Lower leg skin (tissue), 4 donors: ENCODE results near the gene NFKBIZ. TPM values are rescaled to one million over a fixed set of nuclear protein-coding genes. Genes with fewer than 3 reads are reported as not detected.
"Not testable (repeated sequence)": the region's sequence is repeated elsewhere in the genome, so short reads cannot be mapped to it uniquely, and the experiment has no call there.

Experiments
- DNase-seq, 2 donors: peaks; one replicate each; pipeline ENCODE4 v3.0.0-alpha.2; 2019; ENCODE audit warnings: low spot score in 2 of 2
- H3K4me3 ChIP-seq: fragments of 200-600 bp; sonication (generic); 2 replicates; pipeline ENCODE4 v1.5.1; 2017; ENCODE audit warnings: mild to moderate bottlenecking, low read depth; ENCODE audit not compliant: poor library complexity, severe bottlenecking
- CTCF ChIP-seq, 3 donors: fragments of 450-650 bp; IDR thresholded peaks; one replicate each; pipeline ENCODE4 v1.5.1; 2016; ENCODE audit warnings: antibody characterized with exemption in 3 of 3, mild to moderate bottlenecking in 3 of 3, moderate library complexity in 2 of 3
- POLR2A ChIP-seq, 2 donors: fragments of 450-650 bp; IDR thresholded peaks; one replicate each; pipeline ENCODE4 v1.6.1; 2016 to 2017; ENCODE audit warnings: antibody characterized with exemption in 2 of 2, mild to moderate bottlenecking in 1 of 2, moderate library complexity in 1 of 2
- WGBS, 2 donors: methylation state at CpG; one replicate each; pipeline ENCODE4 v1.1.5; 2018; 5-methylcytosine and 5-hydroxymethylcytosine counted together
- intact Hi-C: fragments of 100-400 bp; cut with DNase I; formaldehyde crosslinking; loops from one replicate; pipeline ENCODE4 v1.15.0; 2023; ENCODE audit warnings: low total_unique reads
- total RNA-seq, 4 donors: library from RNA; depleted of rRNA; stranded (reverse); fragments of >200 nt; gene quantifications; one replicate each; pipeline ENCODE4 v1.1.0, GENCODE V29; 2016

The NFKBIZ gene
- total RNA-seq, 4 donors from 2014 or later = 155 to 440 (median 310) TPM

DNA sequence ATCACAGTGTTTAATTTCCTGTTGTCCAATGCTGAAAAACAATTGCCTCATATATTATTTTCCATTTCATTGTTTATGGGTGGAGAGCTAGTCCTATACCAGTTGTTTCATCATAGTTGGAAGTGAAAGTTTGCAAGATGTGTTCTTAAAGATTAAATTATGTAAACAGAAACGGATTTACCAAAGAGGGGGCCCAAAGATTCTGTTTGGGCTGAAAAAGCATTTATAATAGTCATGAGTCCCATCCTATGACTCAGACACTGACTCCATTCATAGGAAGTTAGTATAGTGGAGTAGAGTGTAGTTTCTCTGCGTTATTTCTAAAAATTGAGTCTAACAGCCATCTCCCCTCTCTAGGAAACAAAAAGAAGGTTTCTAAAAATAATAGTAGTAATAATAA lies 24.3 kb downstream of the NFKBIZ start:
- intact Hi-C loops = no loop called here
- DNase-seq = no peak
- no peak overlapping the region for H3K4me3 ChIP-seq
- no peak for TF ChIP-seq POLR2A (IDR thresholded peaks at IDR 0.05)
- TF ChIP-seq CTCF (IDR thresholded peaks at IDR 0.05) = no peak
- 75 to 77% methylated on average over 2 of the region's 2 CpGs for WGBS, 2 donors

DNA sequence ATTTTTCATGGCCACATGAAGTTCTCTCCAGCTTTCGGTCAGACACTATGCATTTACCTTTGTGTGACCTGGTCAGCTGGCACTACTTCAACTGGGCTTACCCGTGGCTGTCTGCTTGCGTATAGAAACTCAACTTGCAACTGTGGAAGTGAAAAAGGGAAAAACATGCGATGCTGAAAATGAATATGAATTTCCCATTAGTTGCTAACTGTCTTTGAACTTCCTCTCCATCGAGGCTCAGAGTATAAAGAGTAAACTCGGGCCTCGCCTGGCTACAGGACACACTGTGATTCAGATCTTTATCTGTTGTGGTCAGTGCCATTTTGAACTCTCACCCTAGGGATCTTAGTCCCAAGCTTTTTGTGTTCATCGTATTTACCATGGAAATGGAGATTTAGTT lies 26.8 kb downstream of the NFKBIZ start:
- intact Hi-C loops = no loop called here
- no peak overlapping the region for H3K4me3 ChIP-seq
- TF ChIP-seq CTCF (IDR thresholded peaks at IDR 0.05) (no peak), POLR2A (IDR thresholded peaks at IDR 0.05) (no peak)
- 74 to 75% methylated on average over 8 of the region's 8 CpGs for WGBS, 2 donors
- no peak for DNase-seq

DNA sequence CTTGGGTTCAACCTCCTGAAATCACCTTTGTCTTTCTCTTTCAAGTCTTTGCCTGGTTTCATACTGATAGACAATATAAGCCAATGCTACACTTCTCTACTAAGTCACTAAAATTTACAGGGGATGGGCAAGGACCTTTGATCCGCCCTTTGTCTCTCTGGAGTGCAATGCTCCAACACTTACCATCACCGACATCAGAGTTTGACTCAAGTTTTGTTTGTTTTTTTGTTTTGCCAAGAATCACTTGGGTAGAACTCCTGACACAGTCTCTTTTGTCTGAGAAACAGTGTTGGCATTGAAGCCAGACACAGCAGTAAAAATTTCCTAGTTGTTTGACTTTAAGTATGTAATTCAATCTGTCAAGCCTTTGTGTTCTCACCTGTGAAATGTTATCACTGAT lies 29.3 kb downstream of the NFKBIZ start:
- intact Hi-C loops = no loop called here
- DNase-seq = no peak
- TF ChIP-seq CTCF (IDR thresholded peaks at IDR 0.05) = no peak
- TF ChIP-seq POLR2A (IDR thresholded peaks at IDR 0.05) = no peak
- 63 to 64% methylated on average over 2 of the region's 2 CpGs for WGBS, 2 donors
- no peak overlapping the region for H3K4me3 ChIP-seq

DNA sequence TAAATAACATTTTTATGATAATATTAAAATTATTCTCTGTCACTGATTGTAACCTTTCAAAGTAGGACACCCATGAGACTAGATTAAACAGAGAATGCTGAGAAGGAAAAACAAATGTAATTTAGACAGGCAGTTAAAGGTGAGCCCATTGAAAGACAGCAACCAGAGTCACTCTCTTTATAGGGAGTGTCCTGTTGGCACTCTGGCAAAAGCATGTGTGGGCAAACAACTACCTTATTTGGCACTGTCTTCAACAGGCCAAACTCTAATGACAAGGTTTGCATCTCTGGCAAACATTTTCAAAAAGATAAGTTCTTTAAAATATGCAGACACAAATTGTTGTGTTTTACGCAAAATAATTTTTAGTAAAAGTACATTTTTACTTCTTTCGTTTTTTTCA lies 29.8 kb downstream of the NFKBIZ start:
- no peak for DNase-seq
- WGBS, 2 donors = 57 to 68% methylated on average over 2 of the region's 2 CpGs
- TF ChIP-seq POLR2A (IDR thresholded peaks at IDR 0.05) (no peak), CTCF (IDR thresholded peaks at IDR 0.05) (no peak)
- H3K4me3 ChIP-seq = no peak overlapping the region
- intact Hi-C loops = no loop called here

- 48 to 51% methylated on average over 5 of the region's 5 CpGs for WGBS, 2 donors
- H3K4me3 ChIP-seq = no peak overlapping the region
- no peak for DNase-seq
- TF ChIP-seq POLR2A (IDR thresholded peaks at IDR 0.05) = no peak
- no peak for TF ChIP-seq CTCF (IDR thresholded peaks at IDR 0.05)
- intact Hi-C loops = no loop called here
Observed at GRCh38 chr3:101879623-101880284, 30.4 kb downstream of the NFKBIZ start.

DNA sequence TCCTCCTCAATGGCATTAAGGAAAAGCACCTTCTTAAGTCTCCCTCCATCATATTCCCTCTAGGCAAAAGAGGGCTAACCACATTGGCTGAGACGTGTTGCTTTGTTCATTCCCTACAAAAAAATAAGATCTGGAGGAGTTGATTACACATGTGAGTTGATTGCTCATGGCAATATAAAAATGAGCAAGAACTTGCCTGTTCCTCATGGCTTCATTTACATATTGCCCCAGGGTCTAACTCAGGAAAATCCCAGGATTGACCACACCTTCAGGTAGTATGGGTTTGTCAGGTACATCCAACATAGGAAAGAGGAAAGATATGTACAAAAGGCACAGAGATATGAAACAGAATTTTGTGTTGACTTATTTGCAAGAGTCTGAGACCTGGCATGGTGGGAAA lies 35.5 kb downstream of the NFKBIZ start:
- DNase-seq = no peak
- H3K4me3 ChIP-seq = no peak overlapping the region
- no peak for TF ChIP-seq POLR2A (IDR thresholded peaks at IDR 0.05)
- no peak for TF ChIP-seq CTCF (IDR thresholded peaks at IDR 0.05)
- intact Hi-C loops = loop anchor here (2.0 kb wide), 1 partner anchor 56 kb away; no protein-coding TSS in a partner anchor
- 52 to 53% methylated on average over 1 of the region's 1 CpG for WGBS, 2 donors

- not testable (repeated sequence) for H3K4me3 ChIP-seq, DNase-seq
- intact Hi-C loops = loop anchor here (2.0 kb wide), 1 partner anchor 57 kb away; no protein-coding TSS in a partner anchor
- WGBS, 2 donors = 86 to 92% methylated on average over 3 of the region's 3 CpGs
Observed at GRCh38 chr3:101885584-101885983, 36.3 kb downstream of the NFKBIZ start.
